Tibial artery (tissue), 4 donors: ENCODE measurements around the gene ABCC12.

Experiments used
- DNase-seq, 2 donors: peaks; one replicate each; pipeline ENCODE4 v3.0.0-alpha.2; 2019
- H3K27ac ChIP-seq, 2 donors: fragments of 200-600 bp; sonication (generic) in 1 of 2; 1 replicate in 1 of 2; 2 replicates in 1 of 2; pipeline ENCODE4 v1.5.1; 2018 to 2019; ENCODE audit warnings: mild to moderate bottlenecking in 1 of 2
- H3K27me3 ChIP-seq, 2 donors: fragments of 200-600 bp; sonication (generic) in 1 of 2; one replicate each; pipeline versions ENCODE4 v1.5.1 to v1.6.0; 2016 to 2019
- H3K36me3 ChIP-seq, 3 donors: fragments of 200-600 bp; sonication (generic) in 2 of 3; one replicate each; pipeline ENCODE4 v1.5.1; 2016 to 2019; ENCODE audit warnings: mild to moderate bottlenecking in 2 of 3
- H3K4me1 ChIP-seq, 4 donors: fragments of 200-600 bp; sonication (generic) in 2 of 4; 1 replicate in 3 of 4; 2 replicates in 1 of 4; pipeline ENCODE4 v1.5.1; 2016 to 2019
- H3K4me3 ChIP-seq, 2 donors: fragments of 200-600 bp; sonication (generic) in 1 of 2; 1 replicate in 1 of 2; 2 replicates in 1 of 2; pipeline ENCODE4 v1.5.1; 2018 to 2019; ENCODE audit warnings: mild to moderate bottlenecking in 2 of 2
- H3K9me3 ChIP-seq, 3 donors: fragments of 200-600 bp; sonication (generic) in 1 of 3; one replicate each; pipeline ENCODE4 v1.5.1; 2016 to 2019
- CTCF ChIP-seq, 2 experiments: fragments of 200-600 bp in 1 of 2; fragments of 450-650 bp in 1 of 2; IDR thresholded peaks; one replicate each; pipeline ENCODE4 v1.5.1; 2017 to 2019; ENCODE audit warnings: antibody characterized with exemption in 2 of 2, mild to moderate bottlenecking in 1 of 2, moderate library complexity in 1 of 2
- intact Hi-C: fragments of 100-400 bp; cut with DNase I; formaldehyde crosslinking; loops from one replicate; pipeline ENCODE4 v1.15.0; 2023; ENCODE audit warnings: low total_unique reads

Gene ABCC12

DNA sequence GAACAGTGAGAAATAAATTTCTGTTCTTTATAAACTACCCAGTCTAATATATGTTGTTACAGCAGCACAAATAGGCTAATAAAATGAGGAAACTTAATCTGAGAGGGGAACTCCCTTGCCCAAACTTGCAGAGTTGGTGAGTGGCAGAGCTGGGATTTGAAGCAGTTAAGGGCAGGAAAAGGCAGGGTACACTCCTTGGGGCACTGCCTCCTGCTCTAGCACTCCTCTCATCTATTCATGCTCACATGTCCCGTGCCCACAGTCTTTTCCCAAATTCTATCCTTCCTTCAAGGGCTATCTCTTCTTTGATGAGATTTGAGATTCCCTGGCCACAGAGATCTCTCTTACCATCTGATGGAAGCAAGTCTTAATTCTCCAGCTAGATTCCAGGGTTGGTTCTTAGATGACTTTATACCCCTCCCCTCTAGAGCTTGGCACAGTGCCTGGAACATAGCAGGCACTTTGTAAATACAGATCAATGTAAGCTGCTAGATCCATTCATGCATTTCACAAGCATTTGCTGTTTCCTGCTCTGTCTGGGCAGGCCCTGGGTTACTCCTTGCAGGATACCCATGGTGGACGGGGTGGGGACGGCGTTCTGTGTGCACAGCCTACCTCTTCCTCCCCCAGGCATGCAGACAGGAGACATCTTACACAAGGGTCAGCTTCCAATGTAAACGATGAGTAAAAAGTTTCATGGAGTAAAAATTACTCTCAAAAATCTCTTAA is 39.2 kb upstream of the ABCC12 start:
- TF ChIP-seq CTCF (IDR thresholded peaks at IDR 0.05): no peak
- no peaks in the 10 kb centered on the region for H3K36me3 ChIP-seq
- no peak overlapping the region for H3K27ac ChIP-seq
- peak in 1 of 2 donors; percentile 20 for DNase-seq
- H3K4me1 ChIP-seq: no peaks in the 10 kb centered on the region
- H3K9me3 ChIP-seq: no peaks in the 10 kb centered on the region
- no peak overlapping the region for H3K4me3 ChIP-seq
- no peaks in the 10 kb centered on the region for H3K27me3 ChIP-seq
- intact Hi-C loops: no loop called here

DNA sequence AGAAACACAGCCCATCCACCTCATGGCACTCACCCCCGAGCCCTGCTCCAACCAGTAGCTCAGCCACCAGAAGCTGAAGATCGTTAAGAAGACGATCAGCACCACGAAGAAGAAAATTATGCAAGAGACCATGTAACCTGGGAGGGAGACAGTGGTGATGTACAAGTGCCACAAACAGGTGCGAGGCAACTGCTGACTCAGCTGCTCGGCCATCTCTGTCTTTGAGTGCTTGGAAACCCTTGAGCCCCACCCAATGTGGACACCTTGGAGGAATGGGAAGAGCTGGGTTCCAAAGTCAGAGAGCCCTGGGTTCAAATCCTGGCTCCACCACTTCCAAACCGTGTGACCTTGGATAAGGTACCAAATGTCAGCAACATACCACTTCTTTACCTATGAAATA is 38.1 kb upstream of the ABCC12 start:
- no peaks in the 10 kb centered on the region for H3K27me3 ChIP-seq
- H3K9me3 ChIP-seq: no peaks in the 10 kb centered on the region
- no peak overlapping the region for H3K4me3 ChIP-seq
- no peaks in the 10 kb centered on the region for H3K4me1 ChIP-seq
- no peak overlapping the region for H3K27ac ChIP-seq
- H3K36me3 ChIP-seq: no peaks in the 10 kb centered on the region
- DNase-seq: no peak
- no peak for TF ChIP-seq CTCF (IDR thresholded peaks at IDR 0.05)
- intact Hi-C loops: no loop called here

DNA sequence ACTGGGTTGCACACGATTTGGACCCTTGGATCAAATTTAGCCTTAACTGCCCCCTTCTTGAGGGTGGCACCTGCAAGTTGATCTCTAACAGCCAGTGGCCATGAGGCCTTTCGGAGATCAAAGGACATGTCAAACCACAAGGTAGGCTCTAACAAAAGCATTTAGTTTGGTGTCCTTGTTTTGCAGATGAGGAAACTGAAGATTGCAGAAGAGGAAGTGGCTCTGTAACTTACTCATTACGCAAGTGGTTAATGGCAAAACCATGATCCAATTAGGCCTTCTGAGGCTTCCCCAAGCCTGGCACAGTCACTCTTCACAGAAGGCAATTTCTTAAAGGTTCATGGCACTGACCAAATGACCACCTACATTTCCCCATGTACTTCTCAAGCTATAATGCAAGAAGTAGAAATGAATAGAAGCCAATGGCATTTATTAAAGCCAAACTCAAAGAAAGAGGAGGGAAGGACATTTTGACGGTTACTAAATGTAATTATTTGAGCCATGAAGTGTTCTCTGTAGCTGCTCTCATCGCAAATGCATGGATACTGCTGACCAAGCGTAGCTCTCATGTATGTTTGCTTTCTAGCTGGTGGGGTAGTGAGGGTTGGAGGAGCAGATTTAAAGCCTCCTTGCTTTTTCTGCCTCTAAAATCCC is 32.8 kb upstream of the ABCC12 start:
- Histone ChIP-seq H3K27ac (no peak overlapping the region), H3K9me3 (no peaks in the 10 kb centered on the region), H3K27me3 (no peaks in the 10 kb centered on the region), H3K4me1 (no peaks in the 10 kb centered on the region), H3K4me3 (no peak overlapping the region), H3K36me3 (no peaks in the 10 kb centered on the region)
- no peak for TF ChIP-seq CTCF (IDR thresholded peaks at IDR 0.05)
- intact Hi-C loops: no loop called here
- no peak for DNase-seq

GRCh38 chr16:48187779-48188178 is 32.0 kb upstream of the ABCC12 start:
- H3K27me3 ChIP-seq: no peaks in the 10 kb centered on the region
- intact Hi-C loops: no loop called here

DNA sequence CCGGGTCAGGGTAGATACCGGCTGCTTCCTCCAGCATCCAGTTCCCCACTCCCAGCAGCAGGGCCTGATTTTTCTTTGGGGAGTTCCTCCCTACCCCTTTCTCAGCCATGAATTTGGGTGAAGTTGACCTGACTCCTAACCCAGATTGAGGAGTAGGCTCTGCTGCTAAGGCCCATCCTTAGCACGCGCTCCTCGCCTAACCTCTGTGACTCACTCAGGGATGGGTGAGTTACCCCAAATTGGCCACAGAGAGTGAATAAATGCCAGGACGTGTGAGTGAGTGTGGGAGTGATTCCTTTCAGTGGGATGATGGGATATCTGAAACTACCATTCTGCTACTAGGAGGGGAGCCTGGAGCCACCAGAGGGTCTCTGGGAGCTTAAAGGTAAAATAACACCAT is 28.9 kb upstream of the ABCC12 start:
- DNase-seq: no peak
- Histone ChIP-seq H3K27me3 (no peaks in the 10 kb centered on the region), H3K27ac (no peak overlapping the region), H3K4me1 (no peaks in the 10 kb centered on the region), H3K4me3 (no peak overlapping the region), H3K36me3 (no peaks in the 10 kb centered on the region), H3K9me3 (no peaks in the 10 kb centered on the region)
- no peak for TF ChIP-seq CTCF (IDR thresholded peaks at IDR 0.05)
- intact Hi-C loops: no loop called here

More at GRCh38 chr16:48187779-48188178, 32.0 kb upstream of the ABCC12 start:
- no peaks in the 10 kb centered on the region for H3K9me3 ChIP-seq
- H3K4me1 ChIP-seq: no peaks in the 10 kb centered on the region
- H3K4me3 ChIP-seq: no peak overlapping the region
- TF ChIP-seq CTCF (IDR thresholded peaks at IDR 0.05): no peak
- H3K36me3 ChIP-seq: no peaks in the 10 kb centered on the region
- H3K27ac ChIP-seq: no peak overlapping the region
- no peak for DNase-seq
